Uterus (tissue), 4 donors: ENCODE data around the gene DPP6. TPM values are rescaled to one million over a fixed set of nuclear protein-coding genes. Genes with fewer than 3 reads are reported as not detected.

Experiments
- DNase-seq, 2 donors: peaks; one replicate each; pipeline ENCODE4 v3.0.0-alpha.2; 2019 to 2020
- H3K27ac ChIP-seq, 2 donors: fragments of 200-600 bp; sonication (generic); 1 replicate in 1 of 2; 2 replicates in 1 of 2; pipeline ENCODE4 v1.5.1; 2016 to 2018
- H3K27me3 ChIP-seq, 2 donors: fragments of 200-600 bp; sonication (generic); one replicate each; pipeline ENCODE4 v1.5.1; 2018 to 2019; ENCODE audit warnings: control low read depth in 1 of 2
- H3K36me3 ChIP-seq, 2 donors: fragments of 200-600 bp; sonication (generic); one replicate each; pipeline ENCODE4 v1.5.1; 2019; ENCODE audit warnings: control low read depth in 1 of 2
- H3K4me1 ChIP-seq, 2 donors: fragments of 200-600 bp; sonication (generic); one replicate each; pipeline ENCODE4 v1.5.1; 2018 to 2019; ENCODE audit warnings: control low read depth in 1 of 2
- H3K4me3 ChIP-seq, 2 donors: fragments of 200-600 bp; sonication (generic); 1 replicate in 1 of 2; 2 replicates in 1 of 2; pipeline ENCODE4 v1.5.1; 2018 to 2019; ENCODE audit warnings: mild to moderate bottlenecking in 1 of 2
- H3K9me3 ChIP-seq, 2 donors: fragments of 200-600 bp; sonication (generic); one replicate each; pipeline ENCODE4 v1.5.1; 2019; ENCODE audit warnings: control low read depth in 1 of 2
- POLR2A ChIP-seq, 2 donors: fragments of 450-650 bp; IDR thresholded peaks; one replicate each; pipeline ENCODE4 v1.6.1; 2016; ENCODE audit warnings: antibody characterized with exemption in 2 of 2, mild to moderate bottlenecking in 1 of 2, moderate library complexity in 1 of 2
- intact Hi-C: fragments of 100-400 bp; cut with DNase I; formaldehyde crosslinking; loops from one replicate; pipeline ENCODE4 v1.15.1; 2023; ENCODE audit warnings: low total_unique reads
- total RNA-seq, 4 donors: library from RNA; depleted of rRNA in 3 of 4; stranded (reverse); fragments of >200 nt in 3 of 4; gene quantifications; one replicate each; pipeline versions ENCODE4 v1.1.0 to v1.2.4, GENCODE V29; 2014 to 2023
- TF ChIP-seq, protein P1 (sequence below), 4 experiments: fragments of 200-600 bp in 2 of 4; fragments of 450-650 bp in 2 of 4; sonication (generic) in 2 of 4; IDR thresholded peaks; one replicate each; pipeline ENCODE4 v1.5.1; 2016 to 2019; ENCODE audit warnings: antibody characterized with exemption in 4 of 4, mild to moderate bottlenecking in 2 of 4, moderate library complexity in 1 of 4
- donor health status: DM: yes; HTN: yes; CAD: no.

Gene DPP6
- total RNA-seq, 4 donors from 2014 or later = 4.1 to 107 (median 42.7) TPM

DNA sequence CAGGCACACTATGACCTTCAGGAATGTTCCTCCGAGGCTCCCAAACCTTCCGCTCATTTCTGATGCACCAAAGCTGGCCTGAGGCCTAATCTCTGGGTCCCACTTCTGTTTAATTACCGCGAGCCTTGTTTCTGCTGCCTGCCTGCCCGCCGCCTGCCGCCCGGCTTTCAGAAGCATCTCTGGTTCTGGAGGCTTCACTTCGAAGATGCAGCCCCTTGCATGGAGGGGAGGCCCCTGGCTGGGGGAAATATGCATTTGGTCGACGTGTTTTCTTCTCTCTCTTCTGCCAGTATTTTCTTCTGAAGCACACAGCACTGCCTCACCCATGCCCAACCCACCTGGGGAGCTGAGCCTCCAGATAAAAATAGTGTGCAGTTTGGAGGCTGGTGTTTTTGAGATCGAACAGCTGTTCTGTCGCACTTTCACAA, 783.8 kb downstream of the DPP6 start:
- no peak overlapping the region for H3K4me3 ChIP-seq
- intact Hi-C loops = no loop called here
- no peak for DNase-seq
- TF ChIP-seq POLR2A (IDR thresholded peaks at IDR 0.05) = no peak
- TF ChIP-seq, protein P1, sequence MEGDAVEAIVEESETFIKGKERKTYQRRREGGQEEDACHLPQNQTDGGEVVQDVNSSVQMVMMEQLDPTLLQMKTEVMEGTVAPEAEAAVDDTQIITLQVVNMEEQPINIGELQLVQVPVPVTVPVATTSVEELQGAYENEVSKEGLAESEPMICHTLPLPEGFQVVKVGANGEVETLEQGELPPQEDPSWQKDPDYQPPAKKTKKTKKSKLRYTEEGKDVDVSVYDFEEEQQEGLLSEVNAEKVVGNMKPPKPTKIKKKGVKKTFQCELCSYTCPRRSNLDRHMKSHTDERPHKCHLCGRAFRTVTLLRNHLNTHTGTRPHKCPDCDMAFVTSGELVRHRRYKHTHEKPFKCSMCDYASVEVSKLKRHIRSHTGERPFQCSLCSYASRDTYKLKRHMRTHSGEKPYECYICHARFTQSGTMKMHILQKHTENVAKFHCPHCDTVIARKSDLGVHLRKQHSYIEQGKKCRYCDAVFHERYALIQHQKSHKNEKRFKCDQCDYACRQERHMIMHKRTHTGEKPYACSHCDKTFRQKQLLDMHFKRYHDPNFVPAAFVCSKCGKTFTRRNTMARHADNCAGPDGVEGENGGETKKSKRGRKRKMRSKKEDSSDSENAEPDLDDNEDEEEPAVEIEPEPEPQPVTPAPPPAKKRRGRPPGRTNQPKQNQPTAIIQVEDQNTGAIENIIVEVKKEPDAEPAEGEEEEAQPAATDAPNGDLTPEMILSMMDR (IDR thresholded peaks at IDR 0.05) = no peak
- no peak overlapping the region for H3K27ac ChIP-seq
- no peaks in the 10 kb centered on the region for H3K36me3 ChIP-seq
- H3K9me3 ChIP-seq = no peaks in the 10 kb centered on the region
- H3K4me1 ChIP-seq = no peaks in the 10 kb centered on the region
- H3K27me3 ChIP-seq = no peaks in the 10 kb centered on the region

DNA sequence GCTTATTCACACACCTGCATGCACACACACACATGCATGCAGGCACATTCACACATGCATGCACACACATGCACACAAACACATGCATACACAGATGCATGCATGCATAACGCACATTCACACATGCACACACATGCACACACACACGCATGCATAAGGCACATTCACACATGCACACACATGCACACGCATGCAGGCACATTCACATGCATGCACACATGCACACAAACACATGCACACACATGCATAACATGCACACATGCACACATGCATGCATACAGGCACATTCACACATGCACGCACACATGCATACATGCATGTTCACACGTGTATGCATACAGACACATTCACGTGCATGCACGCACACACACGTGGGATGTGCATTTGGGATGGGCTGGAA, 784.9 kb downstream of the DPP6 start:
- no peaks in the 10 kb centered on the region for H3K4me1 ChIP-seq
- no peaks in the 10 kb centered on the region for H3K27me3 ChIP-seq
- no peak for TF ChIP-seq POLR2A (IDR thresholded peaks at IDR 0.05)
- TF ChIP-seq, protein P1 (IDR thresholded peaks at IDR 0.05) = no peak
- no peaks in the 10 kb centered on the region for H3K36me3 ChIP-seq
- intact Hi-C loops = no loop called here
- H3K27ac ChIP-seq = no peak overlapping the region
- DNase-seq = no peak
- no peaks in the 10 kb centered on the region for H3K9me3 ChIP-seq
- no peak overlapping the region for H3K4me3 ChIP-seq

DNA sequence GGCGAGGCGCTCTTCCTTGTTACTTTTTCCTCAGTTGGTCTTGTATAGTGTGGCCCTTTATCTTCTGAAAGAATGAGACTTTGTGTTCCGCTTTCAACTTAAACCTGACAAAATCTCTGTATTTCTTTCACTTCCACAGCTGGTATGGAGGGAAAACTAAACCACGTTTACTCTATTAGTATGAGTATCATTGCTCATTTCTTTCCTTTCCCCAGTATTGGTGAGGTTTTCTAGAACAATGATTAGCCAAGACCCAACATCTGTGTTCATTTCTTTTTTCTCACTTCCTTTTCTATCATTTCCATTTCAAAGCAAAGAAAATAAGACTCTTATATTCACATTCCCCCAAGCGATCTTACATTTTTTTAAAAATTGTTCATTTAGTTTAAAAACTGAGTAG, 785.4 kb downstream of the DPP6 start:
- Histone ChIP-seq H3K4me3 (no peak overlapping the region), H3K9me3 (no peaks in the 10 kb centered on the region), H3K36me3 (no peaks in the 10 kb centered on the region), H3K4me1 (no peaks in the 10 kb centered on the region), H3K27me3 (no peaks in the 10 kb centered on the region), H3K27ac (no peak overlapping the region)
- DNase-seq = no peak
- intact Hi-C loops = no loop called here
- TF ChIP-seq, protein P1 (IDR thresholded peaks at IDR 0.05) = no peak
- TF ChIP-seq POLR2A (IDR thresholded peaks at IDR 0.05) = no peak

DNA sequence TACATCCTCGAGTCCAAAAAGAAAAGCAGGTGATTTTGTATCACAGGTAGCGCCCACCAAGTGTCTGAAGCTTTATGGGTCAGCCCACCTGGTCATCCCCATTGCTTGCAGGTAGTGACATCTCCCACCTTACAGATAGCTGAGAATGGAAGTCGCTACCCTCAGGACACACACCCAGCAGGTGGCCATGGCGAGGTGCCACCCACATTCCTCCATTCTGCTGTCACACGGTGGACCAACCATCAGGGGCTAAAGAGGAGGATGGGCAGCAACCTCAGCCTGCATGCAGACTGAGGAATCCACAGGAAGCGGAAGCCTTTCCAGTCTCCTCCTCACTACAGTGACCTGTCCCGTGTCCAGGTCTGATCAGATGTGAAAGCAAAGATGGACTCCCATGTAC, 787.9 kb downstream of the DPP6 start:
- Histone ChIP-seq H3K27ac (no peak overlapping the region), H3K4me3 (no peak overlapping the region), H3K4me1 (no peaks in the 10 kb centered on the region), H3K27me3 (no peaks in the 10 kb centered on the region), H3K9me3 (no peaks in the 10 kb centered on the region), H3K36me3 (no peaks in the 10 kb centered on the region)
- no peak for DNase-seq
- TF ChIP-seq, protein P1 (IDR thresholded peaks at IDR 0.05) = no peak
- TF ChIP-seq POLR2A (IDR thresholded peaks at IDR 0.05) = no peak
- intact Hi-C loops = no loop called here

DNA sequence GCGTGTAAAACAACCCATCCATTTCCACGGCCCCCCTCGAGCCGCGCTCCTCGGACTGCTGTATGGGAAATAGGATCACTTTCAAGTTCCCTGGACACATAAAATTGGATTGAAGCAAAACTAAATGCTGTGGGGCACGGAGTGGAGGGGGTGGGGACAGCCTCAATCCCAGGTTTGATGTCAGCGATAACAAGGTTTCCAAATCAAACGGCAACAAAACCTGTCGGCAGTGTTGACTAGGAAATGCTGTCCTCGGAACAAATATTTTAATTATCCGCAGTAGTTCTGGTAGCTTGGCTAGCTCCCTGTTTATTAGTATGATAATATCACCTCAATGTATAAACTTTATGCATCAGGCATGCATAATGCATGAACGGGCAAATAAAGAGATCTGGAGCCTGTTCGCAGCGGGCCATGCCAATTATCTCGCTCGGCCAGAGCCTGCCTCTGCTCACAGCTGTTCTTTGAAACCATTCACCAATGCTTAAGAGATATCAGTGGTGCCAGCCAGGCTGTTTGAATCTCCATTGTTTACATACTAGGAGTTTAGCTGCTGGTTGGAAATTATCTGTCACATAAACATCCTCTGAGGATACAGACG, 789.6 kb downstream of the DPP6 start:
- intact Hi-C loops = no loop called here

More for the DNA sequence above, 789.6 kb downstream of the DPP6 start:
- Histone ChIP-seq H3K36me3 (no peaks in the 10 kb centered on the region), H3K27me3 (no peaks in the 10 kb centered on the region), H3K27ac (no peak overlapping the region), H3K9me3 (no peaks in the 10 kb centered on the region), H3K4me3 (no peak overlapping the region), H3K4me1 (no peaks in the 10 kb centered on the region)
- TF ChIP-seq, protein P1 (IDR thresholded peaks at IDR 0.05) = no peak
- no peak for DNase-seq
